ENCODE results near the gene IL20RA. TPM values are rescaled to one million over a fixed set of nuclear protein-coding genes. Genes with fewer than 3 reads are reported as not detected.
A peak's percentile ranks its signal among the peaks of the same experiment; 100 is the strongest.
"Not testable (repeated sequence)": the region's sequence is repeated elsewhere in the genome, so short reads cannot be mapped to it uniquely, and the experiment has no call there.

The IL20RA gene
- total and polyA plus RNA-seq, 2 of the 13 experiments (the other 11 are each of a cell fraction or from before 2014, with no cell fraction given) = not detected

GRCh38 chr6:136960781-136961180 lies 84.0 kb downstream of the IL20RA start (continued):
- TF ChIP-seq ZNF569 (CRISPR knock-in tag; IDR thresholded peaks at IDR 0.05; ENCODE audit: borderline replicate concordance) (no peak), ZNF10 (CRISPR knock-in tag; IDR thresholded peaks at IDR 0.05; ENCODE audit: borderline replicate concordance, low read depth) (no peak)

GRCh38 chr6:136959935-136960334 lies 84.8 kb downstream of the IL20RA start:
- WGBS (ENCODE audit: low lambda C conversion rate) = 33% methylated on average over 6 of the region's 6 CpGs
- H3K9ac ChIP-seq (ENCODE audit: insufficient read depth, low read depth, low read length); H3K79me2 ChIP-seq (ENCODE audit: insufficient read depth, low read length); DNase-seq (ENCODE audit: low spot score); H3K9me3 ChIP-seq (ENCODE audit: low read length); H2AFZ ChIP-seq (ENCODE audit: low read length); intact Hi-C loops (cut with micrococcal nuclease; ENCODE audit: unreplicated experiment); CTCF ChIA-PET (ENCODE audit: low intra/inter-chr PET ratio, low total read pairs); BruUV-seq (replicated peaks); POLR2A ChIA-PET; FAIRE-seq; H3K4me3 ChIP-seq (replicated peaks in 1 of 3; ENCODE audit: insufficient read depth in 1 of 3, low read depth in 2 of 3, low read length in 3 of 3); H3K4me1 ChIP-seq (ENCODE audit: insufficient read depth, low read length); H3K27ac ChIP-seq (ENCODE audit: extremely low read length, insufficient read depth, low read length); H4K20me1 ChIP-seq (ENCODE audit: insufficient read depth, low read length); ATAC-seq; H3K36me3 ChIP-seq (replicated peaks in 1 of 2; ENCODE audit: control insufficient read depth in 1 of 2, insufficient read depth in 2 of 2, low read length in 2 of 2): not testable (repeated sequence)
- H3K27me3 ChIP-seq (ENCODE audit: control insufficient read depth in 1 of 2, insufficient read depth in 2 of 2, low read length in 2 of 2) = peaks cover 4 to 26% of the 10 kb centered on the region in 2 experiments; a peak in 3 of 5 replicates
- H3K4me2 ChIP-seq (ENCODE audit: low read depth, low read length) = peak overlapping the region; percentile 33; the same call in 1 of the 2 replicates
- in situ Hi-C loops (cut with HindIII; ENCODE audit: extremely low pct_ligation_motif_present, low pct_unique_long_range_greater_than_20kb) = loop anchor here (25.0 kb wide), 1 partner anchor 677 kb away; no protein-coding TSS in a partner anchor

- Histone ChIP-seq H3K4me2 (ENCODE audit: low read depth, low read length) (peak overlapping the region; percentile 33; the same call in 1 of the 2 replicates), H2AFZ (ENCODE audit: low read length) (no peak overlapping the region), H3K4me1 (ENCODE audit: insufficient read depth, low read length) (peaks cover 7% of the 10 kb centered on the region; the same call in 1 of the 2 replicates), H4K20me1 (ENCODE audit: insufficient read depth, low read length) (no peaks in the 10 kb centered on the region), H3K27me3 (ENCODE audit: control insufficient read depth in 1 of 2, insufficient read depth in 2 of 2, low read length in 2 of 2) (peaks cover 4 to 26% of the 10 kb centered on the region in 2 experiments; a peak in 3 of 5 replicates), H3K79me2 (ENCODE audit: insufficient read depth, low read length) (no peaks in the 10 kb centered on the region), H3K9me3 (ENCODE audit: low read length) (no peaks in the 10 kb centered on the region), H3K27ac (ENCODE audit: extremely low read length, insufficient read depth, low read length) (no peak overlapping the region), H3K36me3 (replicated peaks in 1 of 2; ENCODE audit: control insufficient read depth in 1 of 2, insufficient read depth in 2 of 2, low read length in 2 of 2) (no peaks in the 10 kb centered on the region), H3K9ac (ENCODE audit: insufficient read depth, low read depth, low read length) (no peak overlapping the region), H3K4me3 (replicated peaks in 1 of 3; ENCODE audit: insufficient read depth in 1 of 3, low read depth in 2 of 3, low read length in 3 of 3) (no peak overlapping the region; a peak in 1 of 6 replicates)
- FAIRE-seq (no peak), DNase-seq (ENCODE audit: low spot score) (no peak), ATAC-seq (peak; percentile 91)
- BruUV-seq (replicated peaks) = no TSS peak
- intact Hi-C loops (cut with micrococcal nuclease; ENCODE audit: unreplicated experiment) (no loop called here), in situ Hi-C loops (cut with HindIII; ENCODE audit: extremely low pct_ligation_motif_present, low pct_unique_long_range_greater_than_20kb) (loop anchor here (25.0 kb wide), 1 partner anchor 678 kb away; no protein-coding TSS in a partner anchor)
- WGBS (ENCODE audit: low lambda C conversion rate) = 7% methylated on average over 13 of the region's 14 CpGs
- TF ChIP-seq DPF2 (CRISPR knock-in tag; IDR thresholded peaks at IDR 0.05; ENCODE audit: borderline replicate concordance, low read depth) (no peak), HOMEZ (CRISPR knock-in tag; IDR thresholded peaks at IDR 0.05; ENCODE audit: low read depth) (no peak), MAX (IDR thresholded peaks at IDR 0.05) (0 out of 2 replicates have a peak, but pooled peaks have one; percentile 21), ZNF687 (CRISPR knock-in tag; IDR thresholded peaks at IDR 0.05) (peak; percentile 33; the same call in 1 of the 2 replicates), ZNF264 (CRISPR knock-in tag; IDR thresholded peaks at IDR 0.05) (no peak), GABPB1 (CRISPR knock-in tag; IDR thresholded peaks at IDR 0.05) (no peak)
- POLR2A ChIA-PET = no interaction called here
- CTCF ChIA-PET (ENCODE audit: low intra/inter-chr PET ratio, low total read pairs) = no interaction called here
Observed at GRCh38 chr6:136959471-136959891, 85.3 kb downstream of the IL20RA start.
